AG04450 (cell line): ENCODE measurements around the gene LY6G5B. TPM values are rescaled to one million over a fixed set of nuclear protein-coding genes. Genes with fewer than 3 reads are reported as not detected.
A peak's percentile ranks its signal among the peaks of the same experiment; 100 is the strongest.

Experiments used
- CTCF ChIA-PET: fragments of 300-600, 350-600 bp; formaldehyde crosslinking; extraction: SDS; loops from one replicate; lab custom pipeline; 2022; ENCODE audit warnings: antibody characterized with exemption, inconsistent platforms; lab: Charles Lee
- POLR2A ChIA-PET: fragments of 350-600 bp; formaldehyde crosslinking; extraction: SDS; loops from one replicate; lab custom pipeline; 2021; ENCODE audit warnings: antibody characterized with exemption, inconsistent platforms; lab: Yijun Ruan, JAX
- DNase-seq: peaks from one replicate; pipeline ENCODE4 v3.0.0-alpha.2; 2011; ENCODE audit warnings: low read depth, low spot score
- H3K27ac ChIP-seq: one replicate; pipeline ENCODE4 v1.5.1; 2012; ENCODE audit warnings: low read depth, low read length, control low read depth
- H3K27me3 ChIP-seq: one replicate; pipeline ENCODE4 v1.6.0; 2012; ENCODE audit warnings: low read length; ENCODE audit not compliant: control insufficient read depth, insufficient read depth
- H3K4me3 ChIP-seq: 2 replicates; pipeline ENCODE4 v1.5.1; 2011; ENCODE audit warnings: mild to moderate bottlenecking, low read depth, low read length, control low read depth
- H3K9me3 ChIP-seq: 2 replicates; pipeline ENCODE4 v1.5.1; 2012; ENCODE audit warnings: low read length; ENCODE audit not compliant: control insufficient read depth, insufficient read depth
- polyA plus RNA-seq: library from polyadenylated mRNA; depleted of rRNA; stranded (reverse); fragments of >200 nt; gene quantifications from 2 replicates; pipeline ENCODE4 v1.2.3, GENCODE V29; 2011
- TF ChIP-seq, protein P1 (sequence below): IDR thresholded peaks from 2 replicates; pipeline ENCODE4 v1.5.1; 2011; ENCODE audit warnings: low read depth, low read length, control low read depth, inconsistent platforms

LY6G5B gene
- polyA plus RNA-seq, 1 experiment, result 5.5 TPM

- TF ChIP-seq, protein P1, sequence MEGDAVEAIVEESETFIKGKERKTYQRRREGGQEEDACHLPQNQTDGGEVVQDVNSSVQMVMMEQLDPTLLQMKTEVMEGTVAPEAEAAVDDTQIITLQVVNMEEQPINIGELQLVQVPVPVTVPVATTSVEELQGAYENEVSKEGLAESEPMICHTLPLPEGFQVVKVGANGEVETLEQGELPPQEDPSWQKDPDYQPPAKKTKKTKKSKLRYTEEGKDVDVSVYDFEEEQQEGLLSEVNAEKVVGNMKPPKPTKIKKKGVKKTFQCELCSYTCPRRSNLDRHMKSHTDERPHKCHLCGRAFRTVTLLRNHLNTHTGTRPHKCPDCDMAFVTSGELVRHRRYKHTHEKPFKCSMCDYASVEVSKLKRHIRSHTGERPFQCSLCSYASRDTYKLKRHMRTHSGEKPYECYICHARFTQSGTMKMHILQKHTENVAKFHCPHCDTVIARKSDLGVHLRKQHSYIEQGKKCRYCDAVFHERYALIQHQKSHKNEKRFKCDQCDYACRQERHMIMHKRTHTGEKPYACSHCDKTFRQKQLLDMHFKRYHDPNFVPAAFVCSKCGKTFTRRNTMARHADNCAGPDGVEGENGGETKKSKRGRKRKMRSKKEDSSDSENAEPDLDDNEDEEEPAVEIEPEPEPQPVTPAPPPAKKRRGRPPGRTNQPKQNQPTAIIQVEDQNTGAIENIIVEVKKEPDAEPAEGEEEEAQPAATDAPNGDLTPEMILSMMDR, result no peak
- peak within 1 kb of the TSS; percentile 98 for H3K4me3 ChIP-seq
- H3K27ac ChIP-seq, result peak within 1 kb of the TSS; percentile 90
- H3K9me3 ChIP-seq, result no peaks in the 10 kb centered on the region; the same call in 1 of the 2 replicates
- DNase-seq, result peak; percentile 91
- H3K27me3 ChIP-seq, result no peaks in the 10 kb centered on the region
- CTCF ChIA-PET, result interaction anchor here (0.6 to 1.0 kb wide), 3 partner anchors 119 to 165 kb away, joined by 3 to 4 read pairs (median 3); partner anchors contain the start of genes ATP6V1G2 and LSM2
- POLR2A ChIA-PET, result interaction anchor here (0.9 to 1.8 kb wide), 5 partner anchors 13 to 149 kb away, joined by 3 to 11 read pairs (median 4); partner anchors contain the start of genes ABHD16A, BAG6, HSPA1A and HSPA1L
Observed at GRCh38 chr6:31665501-31666336, 4.1 kb upstream of the LY6G5B start, which contains the start of gene CSNK2B. CSNK2B (plus strand) TSS chr6:31666080; CDS start chr6:31666832, 752 bp downstream.

DNA sequence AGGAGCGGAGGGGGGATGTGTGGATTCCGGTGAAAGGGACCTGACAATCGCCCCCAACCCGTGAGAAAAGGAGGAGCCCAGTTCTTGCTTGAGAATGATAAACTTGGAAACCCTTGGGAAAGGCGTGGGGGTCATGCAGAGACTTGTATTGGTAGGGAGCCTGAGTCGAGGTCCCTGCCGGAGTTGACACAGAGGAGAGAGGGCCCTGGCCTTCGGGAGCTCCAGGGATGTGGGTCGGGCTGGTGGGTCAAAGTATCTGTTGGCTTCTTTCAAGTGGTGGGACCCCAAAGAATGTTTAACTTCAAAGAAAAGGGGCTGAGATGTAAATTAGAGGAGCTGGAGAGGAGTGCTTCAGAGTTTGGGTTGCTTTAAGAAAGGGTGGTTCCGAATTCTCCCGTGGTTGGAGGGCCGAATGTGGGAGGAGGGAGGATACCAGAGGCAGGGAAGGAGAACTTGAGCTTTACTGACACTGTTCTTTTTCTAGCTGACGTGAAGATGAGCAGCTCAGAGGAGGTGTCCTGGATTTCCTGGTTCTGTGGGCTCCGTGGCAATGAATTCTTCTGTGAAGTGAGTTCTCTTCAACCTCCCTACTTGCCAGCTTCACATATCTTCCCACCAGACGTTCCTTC is 3.3 kb upstream of the LY6G5B start:
- DNase-seq, result no peak
- POLR2A ChIA-PET, result interaction anchor here (1.0 kb wide), 1 partner anchor 149 kb away, joined by 4 read pairs; the partner anchor contains the start of genes HSPA1A and HSPA1L
- no peak overlapping the region for H3K27ac ChIP-seq
- H3K9me3 ChIP-seq, result no peaks in the 10 kb centered on the region; the same call in 1 of the 2 replicates
- H3K4me3 ChIP-seq, result peak overlapping the region; percentile 98
- no peaks in the 10 kb centered on the region for H3K27me3 ChIP-seq
- CTCF ChIA-PET, result interaction anchor here (1.0 kb wide), 1 partner anchor 140 kb away, joined by 3 read pairs; the partner anchor contains the start of gene LSM2
- TF ChIP-seq, protein P1, result no peak

DNA sequence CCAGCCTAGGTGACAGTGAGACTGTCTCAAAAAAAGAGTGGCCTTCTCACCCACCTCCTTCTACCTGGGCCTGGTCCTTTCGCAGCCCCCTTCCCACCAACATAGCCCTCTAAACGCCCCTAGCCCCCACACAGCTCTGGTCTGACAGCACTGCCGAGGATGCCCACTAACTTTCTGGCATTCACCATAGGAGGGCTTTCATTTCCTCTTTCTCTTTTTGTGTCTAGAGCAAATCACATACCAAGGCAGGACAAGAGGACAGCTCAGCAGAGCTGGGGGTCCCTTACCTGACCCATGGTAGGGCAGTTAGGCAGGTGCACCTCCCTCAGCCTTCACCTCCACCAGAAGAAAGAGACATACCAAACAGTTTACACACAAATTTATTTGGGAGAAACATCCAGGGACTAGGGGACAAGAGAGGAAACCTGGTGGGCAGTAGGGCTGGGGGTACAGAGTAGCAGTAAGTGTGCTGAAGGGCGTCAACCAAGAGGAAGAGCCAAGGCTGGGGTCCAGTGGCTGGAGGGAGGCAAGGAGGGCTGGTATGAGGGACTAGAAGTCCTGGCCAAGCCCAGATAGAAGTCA is 6.6 kb downstream of the LY6G5B start:
- ChIA-PET CTCF (no interaction called here), POLR2A (no interaction called here)
- no peaks in the 10 kb centered on the region for H3K27me3 ChIP-seq
- H3K9me3 ChIP-seq, result no peaks in the 10 kb centered on the region
- no peak for DNase-seq
- TF ChIP-seq, protein P1, result no peak
- no peak overlapping the region for H3K4me3 ChIP-seq
- H3K27ac ChIP-seq, result no peak overlapping the region

- ChIA-PET CTCF (no interaction called here), POLR2A (no interaction called here)
- Histone ChIP-seq H3K27me3 (no peaks in the 10 kb centered on the region), H3K4me3 (no peak overlapping the region), H3K9me3 (no peaks in the 10 kb centered on the region), H3K27ac (no peak overlapping the region)
- DNase-seq, result no peak
- TF ChIP-seq, protein P1, result no peak
Observed at GRCh38 chr6:31676904-31677303, 7.1 kb downstream of the LY6G5B start.
